Lung microvascular endothelial cell (primary cell): Measurements from ENCODE around the gene ATAD2B. TPM values are rescaled to one million over a fixed set of nuclear protein-coding genes. Genes with fewer than 3 reads are reported as not detected.

Experiments used
- DNase-seq, 2 donors: peaks; one replicate each; pipeline versions ENCODE4 v3.0.0 to v3.0.0-alpha.2; 2010; ENCODE audit warnings: low read depth in 2 of 2
- total RNA-seq: library from RNA; depleted of rRNA; stranded (reverse); fragments of >200 nt; gene quantifications from 2 replicates; pipeline ENCODE4 v1.2.1, GENCODE V29; 2014

Gene ATAD2B
- total RNA-seq, 1 donor from 2014 or later, result 10.7 TPM

DNA sequence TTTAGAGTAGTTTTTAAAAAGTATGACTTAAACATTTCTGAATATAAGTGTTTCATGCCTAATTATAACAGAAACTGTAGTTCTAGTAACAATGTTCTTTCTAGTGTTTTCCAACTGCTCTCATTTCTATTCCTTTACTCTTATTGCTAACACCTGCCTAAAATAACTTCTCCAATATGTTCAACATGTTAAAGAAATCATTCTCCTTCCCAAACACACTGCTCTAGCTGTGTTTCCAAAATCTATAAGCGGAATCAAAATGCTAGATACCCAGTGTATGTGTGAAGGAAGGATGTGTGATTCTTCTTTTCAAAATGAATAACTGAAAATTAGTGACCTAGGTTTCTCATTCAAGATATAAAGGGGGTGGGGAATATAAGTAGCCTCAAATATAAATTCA, 89.1 kb downstream of the ATAD2B start:
- DNase-seq, result no peak

DNA sequence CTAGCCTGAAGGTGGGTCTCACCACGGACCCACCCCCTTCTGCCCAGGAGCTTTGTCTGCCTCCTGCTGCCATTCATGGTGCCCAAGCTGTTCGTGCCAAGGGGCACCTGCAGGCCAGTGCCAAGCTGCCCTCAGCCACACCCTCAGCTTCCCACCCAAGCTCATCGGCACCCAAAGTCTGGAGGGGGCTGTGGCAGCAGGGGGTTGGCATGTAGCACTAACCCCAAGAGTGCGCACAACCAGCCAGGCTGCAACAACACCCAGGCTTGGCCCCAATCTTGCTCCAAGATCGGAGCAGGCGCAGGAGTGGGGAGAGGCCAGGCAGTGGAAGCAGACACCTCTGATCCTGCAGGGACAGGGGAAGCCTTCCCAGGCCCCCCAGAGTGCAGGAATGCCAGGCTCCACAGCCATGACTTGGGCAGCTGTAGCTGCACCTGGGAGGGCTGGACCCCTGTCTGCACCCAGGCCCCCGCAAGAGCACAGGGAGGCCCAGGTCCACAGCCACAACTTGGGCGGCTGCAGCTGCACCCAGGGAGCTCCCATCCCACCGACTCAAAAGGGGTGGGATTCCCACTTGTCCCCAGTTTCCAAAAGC, 89.9 kb downstream of the ATAD2B start:
- no peak for DNase-seq

DNA sequence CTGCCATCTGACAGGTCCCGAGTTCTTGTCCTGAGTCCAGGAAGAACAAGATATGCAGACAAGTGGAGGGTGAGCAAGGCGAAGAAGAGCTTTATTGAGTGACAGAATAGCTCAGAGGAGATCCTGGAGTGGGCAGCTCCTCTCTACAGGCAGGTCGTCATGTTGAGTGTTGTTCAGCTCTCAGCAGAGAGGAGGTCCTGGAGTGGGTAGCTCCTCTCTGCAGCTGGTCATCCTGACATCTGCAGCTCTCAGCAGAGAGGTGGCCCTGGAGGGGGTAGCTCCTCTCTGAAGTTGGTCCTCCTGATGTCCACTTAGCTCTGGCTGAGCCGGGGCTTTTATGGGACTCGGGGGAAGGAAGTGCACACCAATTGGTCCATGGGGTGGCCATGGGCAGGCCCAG, 90.4 kb downstream of the ATAD2B start:
- DNase-seq, result no peak

DNA sequence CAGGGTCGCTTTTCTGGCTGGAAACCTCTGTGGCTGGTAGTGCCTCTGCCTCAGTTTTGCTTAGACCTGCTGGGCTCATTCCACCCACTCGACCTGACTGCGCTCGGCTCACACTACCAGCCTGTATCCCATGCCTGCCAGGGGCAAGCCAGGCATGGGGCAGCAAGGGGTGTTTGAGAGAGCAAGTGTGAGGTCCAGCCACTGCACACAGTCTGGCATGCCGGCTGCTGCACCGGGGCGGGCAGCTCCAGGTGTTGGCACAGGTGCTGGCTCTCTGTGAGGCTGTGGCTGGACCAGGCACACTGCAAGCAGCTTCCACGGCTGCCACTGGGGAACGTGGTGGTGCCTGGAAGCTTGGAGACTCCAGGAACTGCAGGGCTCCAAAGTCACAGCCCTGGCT, 90.9 kb downstream of the ATAD2B start:
- DNase-seq, result no peak

DNA sequence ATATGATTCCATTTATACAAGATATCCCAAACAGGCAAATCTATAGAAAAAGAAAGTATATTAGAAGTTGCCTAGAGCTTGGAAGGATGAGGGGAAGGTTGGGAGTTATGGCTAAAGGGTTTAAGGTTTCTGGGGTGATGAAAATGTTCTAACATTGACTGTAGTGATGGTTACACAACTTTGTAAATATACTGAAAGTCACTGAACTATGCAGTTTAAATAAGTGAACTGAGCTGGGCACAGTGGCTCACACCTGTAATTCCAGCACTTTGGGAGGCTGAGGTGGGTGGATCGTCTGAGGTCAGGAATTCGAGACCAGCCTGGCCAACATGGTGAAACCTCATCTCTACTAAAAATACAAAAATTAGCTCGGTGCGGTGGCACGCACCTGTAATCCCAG, 91.5 kb downstream of the ATAD2B start:
- DNase-seq, result no peak

DNA sequence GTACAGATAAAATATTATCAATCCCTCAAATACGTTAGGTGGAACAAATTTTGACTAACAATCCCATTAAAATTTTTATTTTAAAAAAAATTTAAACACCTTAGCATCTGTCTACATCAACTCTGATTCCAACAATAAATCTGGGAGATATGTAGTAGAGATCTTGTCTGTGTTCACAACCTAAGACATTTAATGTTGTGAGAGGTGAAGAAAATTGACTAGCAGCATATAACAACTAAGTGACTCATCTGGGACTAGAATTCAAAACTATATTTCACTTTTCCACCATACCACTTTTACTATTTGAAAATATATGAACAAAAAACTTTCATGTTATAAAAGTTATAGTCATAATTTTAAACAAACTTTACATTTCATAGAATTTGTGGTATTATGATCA, 97.9 kb downstream of the ATAD2B start:
- no peak for DNase-seq

DNA sequence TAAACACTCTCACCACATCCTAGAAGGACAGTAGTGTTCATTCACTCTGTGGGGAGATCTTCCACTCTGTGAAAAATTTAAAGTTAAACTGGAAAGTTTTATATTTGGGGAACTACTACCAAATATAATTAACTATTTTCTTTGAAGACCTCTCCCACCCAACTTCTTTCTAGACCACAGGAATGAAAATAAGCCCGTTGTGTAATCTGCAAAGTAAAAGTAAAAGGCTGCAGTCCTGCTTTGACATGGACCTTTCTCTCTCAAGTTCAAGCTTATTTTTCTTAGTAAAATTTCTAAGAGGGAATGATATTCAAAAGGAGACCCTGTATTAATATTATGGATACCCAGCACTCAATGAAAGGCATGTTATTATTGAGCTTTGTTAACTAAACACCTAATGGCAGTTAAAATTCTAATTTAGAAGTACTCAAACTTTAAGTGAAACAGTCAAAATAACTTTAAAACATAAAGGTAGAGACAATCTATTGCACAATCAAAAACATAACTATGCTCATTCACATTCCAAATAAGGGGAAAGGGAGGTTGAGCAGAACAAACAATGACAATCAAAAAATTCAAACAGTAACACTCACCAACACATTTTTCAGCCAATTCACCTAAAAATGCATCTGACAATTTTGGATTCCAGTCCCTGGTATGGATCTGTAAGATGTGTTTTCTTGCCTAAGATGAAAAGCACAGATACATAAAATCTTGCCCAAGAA, 98.5 kb downstream of the ATAD2B start:
- peak in 1 of 2 donors; percentile 16 for DNase-seq

DNA sequence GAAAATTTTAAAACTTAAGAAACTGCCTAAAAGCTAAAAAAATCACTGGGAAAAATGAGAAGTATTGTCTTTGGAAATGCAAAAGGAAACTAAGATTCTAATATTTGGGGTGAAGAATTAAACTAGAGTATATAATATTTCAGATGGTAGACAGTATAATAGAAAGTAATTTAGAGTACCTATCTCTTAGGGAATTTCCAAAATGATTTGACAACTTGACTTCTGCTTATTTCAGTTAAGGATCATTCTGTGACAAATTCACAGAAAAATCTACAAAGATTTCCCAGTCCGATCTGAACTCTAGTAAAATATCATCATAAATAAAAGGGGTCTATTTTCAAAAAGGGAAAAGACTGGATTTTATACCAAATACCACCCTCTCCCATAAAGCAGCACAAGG, 99.6 kb downstream of the ATAD2B start:
- DNase-seq, result no peak

DNA sequence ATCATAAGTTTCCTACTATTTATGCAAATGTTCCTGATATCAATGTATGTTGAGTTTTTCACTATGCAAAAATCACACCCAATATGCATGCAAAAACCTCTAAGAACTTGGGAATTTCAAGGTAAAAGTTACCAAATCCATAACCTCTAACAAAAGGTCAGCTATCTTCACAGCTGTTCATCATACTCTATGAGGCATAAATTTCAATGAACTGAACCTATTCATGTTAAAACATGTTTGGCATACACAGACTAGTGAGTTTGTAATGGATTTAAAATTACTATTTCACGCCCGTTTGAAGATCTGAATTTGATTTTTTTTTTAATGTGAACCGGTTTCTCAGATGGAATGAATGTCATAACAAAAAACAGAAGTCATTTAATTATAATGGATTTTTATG, 100.2 kb downstream of the ATAD2B start:
- no peak for DNase-seq

DNA sequence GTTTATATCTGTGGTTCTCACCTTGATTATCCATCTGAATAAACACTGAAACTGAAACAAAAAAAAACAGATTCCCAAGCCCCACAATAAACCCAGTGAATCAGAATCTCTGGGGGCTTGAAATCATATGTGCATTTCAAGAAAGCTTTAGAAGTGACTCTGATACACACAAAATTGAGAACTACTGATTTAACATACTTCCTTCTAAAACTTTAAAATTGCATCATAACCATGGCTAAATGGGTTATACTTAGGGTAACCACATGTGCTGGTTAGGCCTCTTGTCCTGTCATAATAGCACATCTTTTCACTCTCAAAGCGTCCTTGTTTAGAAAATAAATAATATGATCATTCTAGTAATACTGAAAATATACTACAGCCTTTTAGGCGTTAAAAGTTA, 100.9 kb downstream of the ATAD2B start:
- no peak for DNase-seq

DNA sequence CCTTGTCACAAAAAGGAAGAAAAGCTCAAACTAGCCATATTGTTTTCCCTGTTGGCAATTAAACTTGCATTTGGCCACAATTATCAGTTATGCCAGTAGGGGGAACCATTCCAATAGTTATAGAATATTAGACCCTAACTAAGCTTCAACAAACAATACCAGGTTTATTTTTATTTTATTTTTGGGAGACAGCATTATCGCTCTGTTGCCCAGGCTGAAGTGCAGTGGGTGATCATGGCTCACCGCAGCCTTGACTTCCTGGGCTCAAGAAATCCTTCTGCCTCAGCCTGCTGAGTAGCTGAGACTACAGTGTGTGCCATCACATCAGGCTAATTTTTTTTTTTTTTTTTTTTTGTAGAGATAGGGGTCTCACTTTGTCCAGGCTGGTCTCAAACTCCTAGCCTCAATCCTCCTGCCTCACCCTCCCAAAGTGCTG, 102.1 kb downstream of the ATAD2B start:
- DNase-seq, result peak; percentile 61 to 73

DNA sequence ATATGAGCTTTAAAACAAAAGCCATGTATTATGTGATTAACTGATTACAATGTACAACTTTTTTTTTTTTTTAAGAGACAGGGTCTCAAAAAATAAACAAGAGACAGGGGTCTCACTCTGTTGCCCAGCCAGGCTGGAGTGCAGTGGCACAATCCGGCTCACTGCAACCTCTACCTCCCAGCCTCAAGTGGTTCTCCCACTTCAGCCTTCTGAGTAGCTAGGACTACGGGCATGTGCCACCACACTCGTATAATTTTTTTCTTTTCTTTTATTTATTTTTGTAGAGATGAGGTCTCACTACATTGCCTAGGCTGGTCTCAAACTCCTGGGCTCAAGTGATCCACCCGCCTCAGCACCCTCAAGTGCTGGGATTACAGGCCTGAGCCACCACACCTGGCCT, 103.1 kb downstream of the ATAD2B start:
- no peak for DNase-seq

DNA sequence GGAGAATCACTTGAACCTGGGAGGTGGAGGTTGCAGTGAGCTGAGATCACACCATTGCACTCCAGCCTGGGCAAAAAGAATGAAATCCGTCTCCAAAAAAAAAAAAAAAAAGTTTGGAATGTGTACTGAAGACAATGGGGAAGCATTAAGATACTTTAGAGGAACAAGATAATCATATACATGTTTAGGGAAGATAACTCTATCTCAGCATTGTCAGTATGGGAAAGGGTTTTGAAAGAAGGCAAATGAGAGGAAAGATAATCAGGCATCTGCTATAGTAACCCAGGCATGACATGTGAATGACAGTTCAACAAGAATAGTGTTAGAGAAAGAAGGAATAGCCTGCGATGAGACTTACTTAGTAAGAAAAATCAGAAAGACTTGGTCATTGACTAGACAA, 112.0 kb downstream of the ATAD2B start:
- no peak for DNase-seq

DNA sequence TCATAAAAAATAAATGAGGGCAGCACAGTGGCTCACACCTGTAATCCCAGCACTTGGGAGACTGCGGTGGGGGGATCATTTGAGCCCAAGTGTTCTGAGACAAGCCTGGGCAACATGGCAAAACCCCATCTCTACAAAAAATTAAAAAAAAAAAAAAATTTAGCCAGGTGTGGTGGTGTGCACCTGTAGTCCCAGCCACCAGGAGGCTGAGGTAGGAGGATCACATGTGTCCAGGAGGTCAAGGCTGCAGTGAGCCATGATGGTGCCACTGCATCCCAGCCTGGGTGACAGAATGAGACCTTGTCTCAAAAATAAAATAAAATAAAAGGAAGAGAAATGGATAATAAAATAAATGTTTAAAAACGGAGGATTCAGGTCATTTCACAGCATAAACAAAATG, 113.5 kb downstream of the ATAD2B start:
- DNase-seq, result no peak

DNA sequence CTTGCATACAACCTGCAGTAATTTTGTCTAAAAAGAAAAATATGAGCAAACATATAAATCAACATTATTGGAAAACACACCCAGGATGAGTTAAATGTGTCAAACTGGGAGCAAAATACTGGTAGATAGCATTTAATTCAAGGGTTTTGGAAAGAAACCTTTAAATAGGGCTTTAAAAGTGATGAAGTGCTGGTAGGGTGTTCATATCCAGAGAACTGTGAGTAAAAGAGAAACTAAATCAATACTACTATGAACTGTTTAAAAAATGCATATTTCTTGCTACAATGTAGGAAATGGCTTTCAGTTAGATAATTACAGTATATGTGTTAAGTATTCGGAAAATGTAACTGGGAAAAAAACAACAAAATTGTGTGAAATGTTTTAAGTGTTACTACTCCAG, 117.8 kb downstream of the ATAD2B start:
- no peak for DNase-seq

DNA sequence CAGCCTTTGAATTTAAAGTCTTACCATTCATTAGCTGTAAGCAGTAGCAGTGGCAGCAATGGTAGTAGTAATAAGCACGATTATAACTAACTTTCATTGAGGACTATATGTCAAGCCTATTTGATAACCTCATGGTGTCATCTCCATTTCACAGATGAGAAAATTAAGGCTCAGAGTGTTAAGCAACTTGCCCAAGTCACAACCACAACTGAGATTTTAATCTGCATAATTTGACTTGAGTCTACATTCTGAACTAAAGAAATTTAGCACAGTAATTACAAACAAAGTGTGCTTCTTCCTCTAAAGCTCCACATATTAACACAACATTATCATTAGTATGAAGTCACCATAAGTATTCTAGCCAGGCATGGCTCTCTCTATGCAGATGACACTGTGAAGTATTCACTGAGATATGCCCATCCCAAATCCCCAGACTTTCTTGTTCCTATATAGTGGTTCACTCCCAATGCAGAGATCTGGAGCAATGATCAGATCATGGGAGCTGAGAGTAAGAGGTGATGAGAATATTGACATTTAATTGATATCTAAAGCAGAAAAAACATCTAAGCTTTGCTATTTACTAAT, 120.2 kb downstream of the ATAD2B start:
- no peak for DNase-seq

DNA sequence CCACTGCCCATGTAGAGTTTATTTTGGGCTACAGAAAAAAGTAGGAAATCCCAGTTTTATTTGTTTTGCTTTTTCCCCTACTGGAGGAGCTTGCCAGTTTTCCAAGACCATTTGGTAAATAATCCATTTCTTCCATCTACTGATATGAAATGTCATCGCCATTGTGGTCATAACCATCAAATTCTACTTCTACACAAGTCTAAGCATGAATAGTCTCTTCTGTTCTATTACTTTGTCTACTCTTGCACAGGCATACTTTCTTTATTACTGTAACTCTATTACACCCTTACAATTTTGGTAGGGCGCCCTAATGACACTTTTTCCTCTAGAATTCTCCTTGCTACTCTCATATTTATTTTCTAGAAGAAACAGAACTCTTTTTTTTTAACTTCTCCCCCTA, 120.7 kb downstream of the ATAD2B start:
- DNase-seq, result no peak

DNA sequence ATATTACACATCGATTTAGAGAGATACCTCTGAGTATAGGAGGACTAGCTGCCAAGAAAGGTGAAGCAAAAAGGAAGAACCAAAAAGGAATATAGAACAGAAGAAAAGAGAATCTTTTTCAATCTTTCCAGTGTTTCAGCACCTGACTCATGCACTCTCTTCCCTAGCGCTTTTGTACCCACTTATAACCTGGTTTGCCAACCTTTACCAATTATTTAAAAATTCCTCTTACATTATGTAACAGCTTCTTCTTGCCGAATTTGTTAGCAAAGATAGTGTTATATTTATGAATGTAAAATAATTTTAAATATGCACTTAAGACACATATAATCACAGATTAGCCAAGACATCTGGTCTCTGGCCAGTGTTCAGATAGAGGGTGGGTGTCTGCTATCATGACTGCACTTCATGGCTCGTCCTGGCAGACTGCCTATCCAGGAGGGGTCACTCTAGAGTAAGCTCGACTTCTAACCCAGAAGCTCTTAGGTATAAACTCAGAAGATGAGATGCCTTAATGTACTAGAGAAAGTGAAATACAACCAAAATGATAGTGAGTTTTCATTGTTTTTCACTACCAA, 122.9 kb downstream of the ATAD2B start:
- DNase-seq, result peak; percentile 10 to 23

DNA sequence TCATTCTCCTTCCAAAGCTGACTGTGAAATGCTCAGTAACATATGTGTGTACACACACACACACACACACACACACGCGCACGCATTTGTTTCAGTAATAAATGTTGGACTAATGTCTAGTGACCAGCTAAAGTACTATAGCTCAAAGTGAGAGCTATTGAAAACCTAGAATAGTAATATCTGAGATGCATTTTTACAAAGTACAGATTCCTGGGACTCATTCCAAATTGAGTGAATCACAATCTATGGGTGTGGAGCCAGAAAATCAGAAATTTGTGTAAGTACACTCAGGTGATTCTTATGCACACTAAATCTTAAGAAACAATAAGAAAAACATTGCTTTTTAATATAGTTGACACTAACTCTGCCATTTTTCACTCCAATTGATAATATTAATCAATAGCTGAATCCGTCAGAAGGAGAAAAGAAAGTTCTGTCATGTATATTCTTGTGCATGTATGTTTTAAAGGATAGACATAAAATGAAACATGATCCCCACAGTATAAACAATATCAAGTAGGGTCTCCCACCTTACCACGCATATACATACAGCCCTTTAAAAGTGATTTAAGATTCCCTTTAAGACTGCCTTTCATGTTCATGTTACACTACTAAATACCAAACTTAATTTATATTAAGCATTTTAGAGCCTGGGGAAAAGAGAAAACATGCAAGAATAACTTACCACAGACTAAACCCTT, 123.5 kb downstream of the ATAD2B start:
- peak; percentile 26 to 35 for DNase-seq

DNA sequence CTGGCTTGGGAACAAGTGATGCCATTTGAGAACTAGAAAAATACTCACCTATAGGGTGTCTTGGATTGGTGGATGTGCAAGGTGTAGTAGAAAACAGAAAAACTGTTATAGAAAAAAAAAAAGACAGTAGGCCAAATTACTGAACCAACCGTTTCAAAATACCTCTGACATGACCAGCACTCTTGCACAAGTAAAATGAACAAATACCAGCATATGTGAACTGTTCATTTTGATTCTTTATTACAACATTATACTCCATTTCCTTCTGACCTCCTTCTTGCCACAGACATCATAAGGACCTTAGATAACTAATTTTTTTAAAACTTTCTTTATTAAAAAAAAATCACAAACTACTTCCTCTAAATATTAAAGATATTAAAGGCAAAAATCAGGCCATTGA, 125.5 kb downstream of the ATAD2B start:
- DNase-seq, result no peak

DNA sequence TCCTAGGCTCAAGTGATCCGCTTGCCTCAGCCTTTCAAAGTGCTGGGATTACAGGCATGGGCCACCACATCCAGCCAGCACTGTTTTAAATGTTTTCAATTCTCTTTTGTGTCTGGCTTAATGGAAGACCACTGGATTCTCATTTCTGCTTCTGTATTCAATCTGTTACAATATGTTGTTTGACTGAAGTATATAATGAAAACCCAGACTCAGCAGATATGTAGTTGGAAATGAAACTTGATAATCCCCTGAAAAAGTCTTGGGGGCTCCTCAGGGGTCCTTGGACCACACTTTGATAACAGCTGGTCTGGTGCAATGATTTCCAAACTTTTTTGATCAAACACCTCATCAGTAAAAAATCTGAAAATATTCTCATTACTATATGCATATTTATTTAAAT, 132.7 kb downstream of the ATAD2B start:
- no peak for DNase-seq

DNA sequence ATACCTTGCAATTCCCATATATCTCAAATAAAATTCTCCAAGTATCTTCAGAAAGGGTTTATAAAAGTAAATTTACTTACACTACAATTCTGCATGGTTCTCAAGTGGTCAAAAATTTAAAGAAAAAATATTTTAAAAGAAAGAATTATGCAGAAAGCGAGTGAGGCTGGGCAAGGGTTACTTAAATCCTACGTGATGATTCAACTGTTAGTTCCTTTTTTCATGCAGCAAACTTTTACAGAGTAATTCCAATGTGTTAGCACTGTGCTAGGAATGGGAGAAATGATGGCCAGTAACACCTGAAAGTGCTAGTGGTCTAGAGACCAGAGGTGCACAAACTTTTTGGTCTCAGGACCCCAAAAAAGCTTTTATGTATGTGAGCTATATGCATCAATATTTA, 133.4 kb downstream of the ATAD2B start:
- no peak for DNase-seq
